Naive thymus-derived CD4-positive, alpha-beta T cell (primary cell): ENCODE results near the gene DNAH11. TPM values are rescaled to one million over a fixed set of nuclear protein-coding genes. Genes with fewer than 3 reads are reported as not detected.
"Not testable (repeated sequence)": the region's sequence is repeated elsewhere in the genome, so short reads cannot be mapped to it uniquely, and the experiment has no call there.

Experiments used
- ATAC-seq: fragments of 150-1000 bp; cut with Tn5 transposase; 2 replicates; pipeline ENCODE4 v1.10.0; 2021; ENCODE audit warnings: mild to moderate bottlenecking, moderate library complexity
- CTCF ChIA-PET: fragments of 350-600 bp; sonication (Branson Sonifier 250); formaldehyde crosslinking; loops from one replicate; lab custom pipeline; 2021; ENCODE audit warnings: antibody characterized with exemption; lab: Charles Lee
- POLR2A ChIA-PET: fragments of 350-600 bp; sonication (Branson Sonifier 250); formaldehyde crosslinking; loops from one replicate; lab custom pipeline; 2021; ENCODE audit warnings: antibody characterized with exemption, inconsistent platforms; lab: Charles Lee
- DNase-seq, 9 donors: peaks; one replicate each; pipeline versions ENCODE4 v3.0.0 to v3.0.0-alpha.2; 2020 to 2022; ENCODE audit warnings: mixed read lengths in 1 of 9
- H3K27ac ChIP-seq: one replicate; pipeline ENCODE4 v1.7.0; 2013; ENCODE audit warnings: mild to moderate bottlenecking, low read depth, low read length, moderate library complexity
- H3K27me3 ChIP-seq, 2 donors: one replicate each; pipeline ENCODE4 v1.7.0; 2013; ENCODE audit warnings: low read length in 2 of 2, mild to moderate bottlenecking in 2 of 2, moderate library complexity in 2 of 2; ENCODE audit not compliant: control insufficient read depth in 2 of 2, insufficient read depth in 2 of 2
- H3K36me3 ChIP-seq, 3 experiments: 1 replicate in 2 of 3; 2 replicates in 1 of 3; pipeline ENCODE4 v1.7.0; 2013; ENCODE audit warnings: low read length in 3 of 3, mild to moderate bottlenecking in 3 of 3, moderate library complexity in 1 of 3; ENCODE audit not compliant: insufficient read depth in 3 of 3, control insufficient read depth in 2 of 3
- H3K4me1 ChIP-seq, 2 donors: one replicate each; pipeline ENCODE4 v1.7.0; 2013; ENCODE audit warnings: low read length in 2 of 2, mild to moderate bottlenecking in 2 of 2, moderate library complexity in 1 of 2; ENCODE audit not compliant: control insufficient read depth in 2 of 2, insufficient read depth in 2 of 2
- H3K4me3 ChIP-seq: 2 replicates; pipeline ENCODE4 v1.7.0; 2013; ENCODE audit warnings: mild to moderate bottlenecking, low read length
- H3K9me3 ChIP-seq, 3 experiments: 1 replicate in 2 of 3; 2 replicates in 1 of 3; pipeline ENCODE4 v1.7.0; 2013; ENCODE audit warnings: low read length in 3 of 3; ENCODE audit not compliant: control insufficient read depth in 2 of 3
- H3K27ac Mint-ChIP-seq, 9 donors: one replicate each; pipeline ENCODE4 v1.8.0; 2020 to 2022; ENCODE audit warnings: mixed read lengths in 9 of 9, mild to moderate bottlenecking in 8 of 9, moderate library complexity in 5 of 9, inconsistent platforms in 2 of 9
- H3K27me3 Mint-ChIP-seq, 5 donors: one replicate each; pipeline ENCODE4 v1.8.0; 2021 to 2022; ENCODE audit warnings: mixed read lengths in 5 of 5, mild to moderate bottlenecking in 1 of 5
- H3K36me3 Mint-ChIP-seq, 5 donors: one replicate each; pipeline ENCODE4 v1.8.0; 2020 to 2022; ENCODE audit warnings: mixed read lengths in 5 of 5, mild to moderate bottlenecking in 3 of 5, inconsistent platforms in 1 of 5
- H3K4me1 Mint-ChIP-seq, 7 donors: one replicate each; pipeline ENCODE4 v1.8.0; 2020 to 2022; ENCODE audit warnings: mixed read lengths in 7 of 7, mild to moderate bottlenecking in 3 of 7, inconsistent platforms in 1 of 7
- H3K4me3 Mint-ChIP-seq, 10 donors: one replicate each; pipeline ENCODE4 v1.8.0; 2020 to 2022; ENCODE audit warnings: mild to moderate bottlenecking in 10 of 10, mixed read lengths in 10 of 10, moderate library complexity in 6 of 10, inconsistent platforms in 2 of 10
- H3K9me3 Mint-ChIP-seq, 11 donors: one replicate each; pipeline ENCODE4 v1.8.0; 2020 to 2022; ENCODE audit warnings: mixed read lengths in 11 of 11, mild to moderate bottlenecking in 4 of 11, inconsistent platforms in 1 of 11, moderate library complexity in 1 of 11
- intact Hi-C, 2 donors: fragments of 100-400 bp; cut with micrococcal nuclease; formaldehyde crosslinking; loops; one replicate each; pipeline ENCODE4 v1.15.1; 2023
- polyA plus RNA-seq, 2 donors: library from polyadenylated mRNA; unstranded; fragments of 300-500 nt; fragmentation: Illumina TruSeq; gene quantifications; one replicate each; pipeline ENCODE4 v1.2.3, GENCODE V29; 2021
- total RNA-seq, 6 experiments: library from RNA in 5 of 6; stranded (reverse) in 5 of 6; gene quantifications; 1 replicate in 5 of 6; 2 replicates in 1 of 6; pipeline ENCODE4 v1.2.3 and lab custom pipeline; 2021 to 2026

The DNAH11 gene
- total and polyA plus RNA-seq, 7 experiments from 2014 or later, result 0.02 to 8.1 (median 0.22) TPM; not detected in 1

GRCh38 chr7:21732956-21733355 is 190.1 kb downstream of the DNAH11 start:
- H3K27me3 ChIP-seq, H3K27ac Mint-ChIP-seq, H3K4me1 ChIP-seq, H3K4me3 ChIP-seq, H3K27me3 Mint-ChIP-seq, H3K27ac ChIP-seq, H3K4me1 Mint-ChIP-seq, H3K9me3 Mint-ChIP-seq, ATAC-seq, DNase-seq, H3K36me3 Mint-ChIP-seq, H3K36me3 ChIP-seq, H3K4me3 Mint-ChIP-seq, CTCF ChIA-PET, intact Hi-C loops, H3K9me3 ChIP-seq: not testable (repeated sequence)
- POLR2A ChIA-PET, result interaction anchor here (0.7 kb wide), 1 partner anchor 266 kb away, joined by 6 read pairs; no protein-coding TSS in a partner anchor

- no peaks in the 10 kb centered on the region for H3K27me3 ChIP-seq
- no peak for ATAC-seq
- no peaks in the 10 kb centered on the region for H3K4me1 ChIP-seq
- peaks cover 0 to 4% (median 0%) of the 10 kb centered on the region in 5 donors for H3K27me3 Mint-ChIP-seq
- ChIA-PET CTCF (no interaction called here), POLR2A (interaction anchor here (0.7 kb wide), 1 partner anchor 265 kb away, joined by 6 read pairs; no protein-coding TSS in a partner anchor)
- no peak overlapping the region for H3K4me3 ChIP-seq
- no peaks in the 10 kb centered on the region for H3K9me3 ChIP-seq
- H3K4me3 Mint-ChIP-seq, result no peak overlapping the region
- H3K9me3 Mint-ChIP-seq, result no peaks in the 10 kb centered on the region
- H3K36me3 Mint-ChIP-seq, result no peaks in the 10 kb centered on the region
- H3K27ac ChIP-seq, result no peak overlapping the region
- intact Hi-C loops, result no loop called here
- H3K4me1 Mint-ChIP-seq, result no peaks in the 10 kb centered on the region
- no peak for DNase-seq
- H3K27ac Mint-ChIP-seq, result no peak overlapping the region
- H3K36me3 ChIP-seq, result no peaks in the 10 kb centered on the region
These were observed 191.0 kb downstream of the DNAH11 start for GRCh38 chr7:21733837-21734236.

- no peaks in the 10 kb centered on the region for H3K36me3 Mint-ChIP-seq
- H3K27ac ChIP-seq, result no peak overlapping the region
- H3K27me3 ChIP-seq, result no peaks in the 10 kb centered on the region
- no peak overlapping the region for H3K4me3 ChIP-seq
- H3K4me3 Mint-ChIP-seq, result no peak overlapping the region
- H3K4me1 ChIP-seq, result no peaks in the 10 kb centered on the region
- ATAC-seq (no peak), DNase-seq (no peak)
- ChIA-PET POLR2A (no interaction called here), CTCF (no interaction called here)
- H3K27ac Mint-ChIP-seq, result no peak overlapping the region
- H3K27me3 Mint-ChIP-seq, result no peaks in the 10 kb centered on the region
- H3K4me1 Mint-ChIP-seq, result no peaks in the 10 kb centered on the region
- no peaks in the 10 kb centered on the region for H3K9me3 Mint-ChIP-seq
- H3K9me3 ChIP-seq, result no peaks in the 10 kb centered on the region
- intact Hi-C loops, result no loop called here
- H3K36me3 ChIP-seq, result no peaks in the 10 kb centered on the region
These were observed 200.7 kb downstream of the DNAH11 start for GRCh38 chr7:21743493-21743892.

GRCh38 chr7:21746949-21747348 is 204.1 kb downstream of the DNAH11 start:
- ATAC-seq, result no peak

GRCh38 chr7:21747806-21748205 is 205.0 kb downstream of the DNAH11 start:
- no peak for ATAC-seq
- intact Hi-C loops, result no loop called here
- ChIA-PET CTCF (no interaction called here), POLR2A (no interaction called here)
- Mint-ChIP-seq H3K27ac (no peak overlapping the region), H3K4me3 (no peak overlapping the region), H3K27me3 (no peaks in the 10 kb centered on the region), H3K36me3 (no peaks in the 10 kb centered on the region), H3K4me1 (no peaks in the 10 kb centered on the region), H3K9me3 (no peaks in the 10 kb centered on the region)
- no peak overlapping the region for H3K4me3 ChIP-seq
- no peaks in the 10 kb centered on the region for H3K9me3 ChIP-seq
- no peak for DNase-seq
- no peak overlapping the region for H3K27ac ChIP-seq
- H3K36me3 ChIP-seq, result no peaks in the 10 kb centered on the region
- no peaks in the 10 kb centered on the region for H3K27me3 ChIP-seq
- no peaks in the 10 kb centered on the region for H3K4me1 ChIP-seq

More at GRCh38 chr7:21746949-21747348, 204.1 kb downstream of the DNAH11 start:
- POLR2A ChIA-PET, result no interaction called here
- Mint-ChIP-seq H3K27ac (no peak overlapping the region), H3K4me1 (no peaks in the 10 kb centered on the region), H3K4me3 (no peak overlapping the region), H3K27me3 (no peaks in the 10 kb centered on the region), H3K9me3 (no peaks in the 10 kb centered on the region), H3K36me3 (no peaks in the 10 kb centered on the region)
- Histone ChIP-seq H3K36me3 (no peaks in the 10 kb centered on the region), H3K27me3 (no peaks in the 10 kb centered on the region), H3K9me3 (no peaks in the 10 kb centered on the region), H3K27ac (no peak overlapping the region), H3K4me1 (no peaks in the 10 kb centered on the region), H3K4me3 (no peak overlapping the region)
- intact Hi-C loops, result no loop called here
- no peak for DNase-seq
- CTCF ChIA-PET, result no interaction called here

DNA sequence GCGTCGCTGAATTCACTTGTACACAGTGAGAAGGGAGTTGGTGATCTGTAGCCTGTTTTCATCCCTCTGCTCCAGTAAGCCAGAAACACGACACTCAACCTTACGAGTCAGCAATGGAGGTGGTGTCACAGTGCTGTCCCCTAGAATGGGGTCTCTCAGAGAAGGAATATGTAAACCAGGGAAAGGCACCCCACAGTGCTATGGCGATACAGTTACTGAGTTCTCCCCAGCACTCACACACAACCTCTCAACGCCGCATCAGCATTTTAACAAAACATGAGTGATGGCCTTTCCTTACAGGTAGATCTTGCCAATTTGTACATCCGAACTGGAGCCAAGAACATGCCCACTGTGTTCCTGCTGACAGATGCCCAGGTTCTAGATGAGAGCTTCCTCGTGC is 206.5 kb downstream of the DNAH11 start:
- ATAC-seq, result no peak
- Mint-ChIP-seq H3K4me3 (no peak overlapping the region), H3K27me3 (no peaks in the 10 kb centered on the region), H3K4me1 (no peaks in the 10 kb centered on the region), H3K9me3 (no peaks in the 10 kb centered on the region), H3K27ac (no peak overlapping the region), H3K36me3 (no peaks in the 10 kb centered on the region)
- intact Hi-C loops, result no loop called here
- POLR2A ChIA-PET, result no interaction called here
- no peaks in the 10 kb centered on the region for H3K4me1 ChIP-seq
- no peaks in the 10 kb centered on the region for H3K27me3 ChIP-seq
- H3K9me3 ChIP-seq, result no peaks in the 10 kb centered on the region
- CTCF ChIA-PET, result no interaction called here
- no peak overlapping the region for H3K4me3 ChIP-seq
- no peaks in the 10 kb centered on the region for H3K36me3 ChIP-seq
- H3K27ac ChIP-seq, result no peak overlapping the region
- DNase-seq, result no peak

DNA sequence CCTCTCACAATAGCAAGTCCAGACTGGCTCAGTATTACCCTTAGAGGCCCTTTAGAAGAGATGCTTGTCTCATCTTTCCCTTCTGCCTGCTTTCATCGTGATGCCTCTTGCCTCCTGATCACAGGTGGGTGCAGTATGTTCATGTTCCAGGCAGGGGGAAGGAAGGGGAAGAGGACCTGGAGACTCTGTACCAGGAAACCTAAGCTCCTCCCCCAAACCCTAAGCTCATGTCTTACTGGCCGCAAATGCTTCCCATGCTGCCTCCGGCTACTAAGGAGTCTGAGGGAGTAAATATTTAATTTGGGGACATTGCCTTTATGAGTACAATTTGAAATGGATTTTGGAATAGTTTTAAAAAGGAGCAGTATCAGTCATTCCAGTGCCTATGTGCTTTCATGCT is 210.2 kb downstream of the DNAH11 start:
- Mint-ChIP-seq H3K27me3 (peaks cover 5 to 10% (median 10%) of the 10 kb centered on the region in 5 donors), H3K36me3 (no peaks in the 10 kb centered on the region), H3K9me3 (no peaks in the 10 kb centered on the region), H3K4me3 (no peak overlapping the region), H3K4me1 (no peaks in the 10 kb centered on the region), H3K27ac (no peak overlapping the region)
- ATAC-seq (no peak), DNase-seq (no peak)
- CTCF ChIA-PET, result no interaction called here
- H3K9me3 ChIP-seq, result no peaks in the 10 kb centered on the region
- no peak overlapping the region for H3K4me3 ChIP-seq
- no peaks in the 10 kb centered on the region for H3K36me3 ChIP-seq
- no peaks in the 10 kb centered on the region for H3K27me3 ChIP-seq
- POLR2A ChIA-PET, result no interaction called here
- no peak overlapping the region for H3K27ac ChIP-seq
- H3K4me1 ChIP-seq, result no peaks in the 10 kb centered on the region
- intact Hi-C loops, result no loop called here
